ENCODE measurements around the gene MDN1. TPM values are rescaled to one million over a fixed set of nuclear protein-coding genes. Genes with fewer than 3 reads are reported as not detected.

The MDN1 gene
- polyA plus RNA-seq, 2 of the 4 experiments (the other 2 are of a cell fraction) = 6.4 to 20.5 TPM

DNA sequence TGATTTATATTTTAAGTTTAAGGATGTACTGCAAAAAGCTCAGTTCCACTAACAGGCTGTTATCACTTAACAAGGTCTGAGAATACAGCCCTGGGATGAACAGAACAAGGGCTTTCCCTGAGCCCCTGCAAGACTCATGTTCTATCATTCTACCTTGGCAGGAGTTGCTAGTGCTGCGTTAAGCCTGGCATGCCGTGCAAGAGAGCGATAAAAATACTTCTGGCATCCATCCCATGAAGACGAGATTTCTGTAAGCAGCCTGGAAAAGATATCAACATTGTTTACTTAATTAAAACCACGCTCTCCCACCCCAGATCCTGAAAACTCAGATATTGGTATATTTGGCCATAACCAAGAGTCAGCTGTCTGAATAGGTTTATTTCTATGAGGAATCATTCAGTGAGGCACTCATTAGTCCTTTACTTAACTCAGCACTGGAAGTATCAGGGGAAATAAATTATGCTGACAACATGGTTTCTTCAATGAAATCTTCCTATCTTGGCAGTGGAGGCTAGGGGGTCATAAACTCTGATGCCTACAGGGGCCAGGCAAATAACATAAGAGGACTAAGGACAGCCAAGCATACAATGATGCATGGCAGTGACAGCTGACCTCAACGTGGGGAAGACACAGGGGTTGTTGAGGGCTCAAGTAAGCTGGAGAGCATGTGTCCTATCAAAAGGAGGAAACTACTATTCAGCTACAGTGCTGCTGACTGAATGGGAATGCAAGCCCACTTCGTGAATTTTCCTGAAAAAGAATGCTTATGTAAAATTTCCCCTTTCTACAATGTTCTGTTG is 143.4 kb downstream of the MDN1 start:
- CTCF ChIA-PET = no interaction called here

DNA sequence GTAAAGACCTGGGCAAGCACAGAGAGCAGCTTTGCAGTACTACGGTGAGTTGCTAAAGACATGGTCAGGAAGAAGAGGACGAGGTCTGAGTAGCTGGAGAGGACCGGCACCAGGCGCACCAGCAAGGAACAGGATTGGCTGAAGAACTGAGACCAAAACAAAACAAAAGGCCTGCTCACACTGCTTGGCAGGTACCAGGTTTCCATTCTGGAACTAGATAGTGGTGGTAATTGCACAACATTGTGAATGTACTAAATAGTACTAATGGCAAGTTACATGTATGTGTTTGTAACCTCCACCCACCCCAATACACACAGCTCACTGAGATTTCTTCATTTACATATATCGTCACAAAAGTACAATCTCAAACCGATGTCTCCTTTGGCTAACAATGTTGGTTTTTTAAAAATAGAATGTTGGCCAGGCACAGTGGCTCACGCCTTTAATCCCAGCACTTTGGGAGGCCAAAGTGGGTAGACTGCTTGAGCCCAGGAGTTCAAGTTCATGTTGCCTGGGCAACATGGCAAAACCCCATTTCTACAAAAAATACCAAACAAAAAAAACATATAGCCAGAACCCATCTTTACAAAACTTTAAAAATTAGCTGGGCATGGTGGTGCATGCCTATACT is 148.5 kb downstream of the MDN1 start:
- H3K9me3 ChIP-seq = no peaks in the 10 kb centered on the region
- ChIA-PET POLR2A (no interaction called here), CTCF (no interaction called here)
- TF ChIP-seq HDAC2 (IDR thresholded peaks at IDR 0.05) = no peak
- no peak for TF ChIP-seq RFX5 (IDR thresholded peaks at IDR 0.05)
- no peak for TF ChIP-seq RCOR1 (IDR thresholded peaks at IDR 0.05; ENCODE audit: low read depth, low read length)
- WGBS (ENCODE audit: missing lambda C conversion rate) = 92% methylated on average over 7 of the region's 7 CpGs
- H3K4me3 ChIP-seq = no peak overlapping the region
- DNase-seq (ENCODE audit: low read depth in 1 of 2, low spot score in 1 of 2) = no peak
- no peak for ATAC-seq
- no peak overlapping the region for H3K27ac ChIP-seq
- FAIRE-seq = no peak
- H3K4me1 ChIP-seq = no peaks in the 10 kb centered on the region
- H3K4me2 ChIP-seq = no peak overlapping the region

More for the DNA sequence above, 143.4 kb downstream of the MDN1 start:
- no peak overlapping the region for H3K4me2 ChIP-seq
- DNase-seq (ENCODE audit: low read depth in 1 of 2, low spot score in 1 of 2) = no peak
- no peak overlapping the region for H3K4me3 ChIP-seq
- H3K9me3 ChIP-seq = no peaks in the 10 kb centered on the region
- no peak for FAIRE-seq
- no peak for ATAC-seq
- no peak overlapping the region for H3K27ac ChIP-seq
- TF ChIP-seq E2F6 (IDR thresholded peaks at IDR 0.05; ENCODE audit: borderline replicate concordance, low read depth) (no peak), MAFK (IDR thresholded peaks at IDR 0.05; ENCODE audit: partially characterized antibody) (peak; percentile 51)
- 84% methylated on average over 7 of the region's 7 CpGs for WGBS (ENCODE audit: missing lambda C conversion rate)
- H3K4me1 ChIP-seq = no peaks in the 10 kb centered on the region
- POLR2A ChIA-PET = no interaction called here

DNA sequence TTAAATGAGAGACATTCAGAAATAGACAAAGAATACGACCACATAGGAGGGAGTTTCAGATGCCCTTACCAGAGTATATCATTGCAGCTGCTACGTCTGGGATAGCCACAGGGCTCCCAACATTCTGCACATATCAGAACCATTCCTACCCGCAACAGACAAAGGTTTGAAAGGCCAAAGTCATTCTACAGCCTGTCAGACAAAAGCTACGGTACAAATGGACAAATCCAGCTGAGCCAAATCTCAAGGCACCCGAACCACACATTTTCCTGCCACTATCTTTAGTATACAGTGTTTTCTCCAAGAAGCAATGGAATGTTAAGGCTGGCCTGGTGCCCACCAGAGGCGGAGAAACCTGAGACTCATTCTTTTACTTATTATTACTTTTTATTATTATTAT is 150.6 kb downstream of the MDN1 start:
- FAIRE-seq (no peak), DNase-seq (ENCODE audit: low read depth in 1 of 2, low spot score in 1 of 2) (no peak), ATAC-seq (no peak)
- Histone ChIP-seq H3K4me1 (no peaks in the 10 kb centered on the region), H3K4me2 (no peak overlapping the region), H3K9me3 (no peaks in the 10 kb centered on the region), H3K27ac (no peak overlapping the region), H3K4me3 (no peak overlapping the region)
- 83% methylated on average over 6 of the region's 6 CpGs for WGBS (ENCODE audit: missing lambda C conversion rate)
- TF ChIP-seq, protein P1, sequence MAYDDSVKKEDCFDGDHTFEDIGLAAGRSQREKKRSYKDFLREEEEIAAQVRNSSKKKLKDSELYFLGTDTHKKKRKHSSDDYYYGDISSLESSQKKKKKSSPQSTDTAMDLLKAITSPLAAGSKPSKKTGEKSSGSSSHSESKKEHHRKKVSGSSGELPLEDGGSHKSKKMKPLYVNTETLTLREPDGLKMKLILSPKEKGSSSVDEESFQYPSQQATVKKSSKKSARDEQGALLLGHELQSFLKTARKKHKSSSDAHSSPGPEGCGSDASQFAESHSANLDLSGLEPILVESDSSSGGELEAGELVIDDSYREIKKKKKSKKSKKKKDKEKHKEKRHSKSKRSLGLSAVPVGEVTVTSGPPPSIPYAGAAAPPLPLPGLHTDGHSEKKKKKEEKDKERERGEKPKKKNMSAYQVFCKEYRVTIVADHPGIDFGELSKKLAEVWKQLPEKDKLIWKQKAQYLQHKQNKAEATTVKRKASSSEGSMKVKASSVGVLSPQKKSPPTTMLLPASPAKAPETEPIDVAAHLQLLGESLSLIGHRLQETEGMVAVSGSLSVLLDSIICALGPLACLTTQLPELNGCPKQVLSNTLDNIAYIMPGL (CRISPR knock-in tag; IDR thresholded peaks at IDR 0.05; ENCODE audit: borderline replicate concordance) = no peak
- TF ChIP-seq KDM1A (IDR thresholded peaks at IDR 0.05; ENCODE audit: low read depth) = no peak
- CTCF ChIA-PET = no interaction called here
- POLR2A ChIA-PET = no interaction called here

- ATAC-seq (no peak), FAIRE-seq (no peak), DNase-seq (ENCODE audit: low read depth in 1 of 2, low spot score in 1 of 2) (no peak)
- 92% methylated on average over 5 of the region's 5 CpGs for WGBS (ENCODE audit: missing lambda C conversion rate)
- H3K9me3 ChIP-seq = no peaks in the 10 kb centered on the region
- H3K4me2 ChIP-seq = no peak overlapping the region
- no peak overlapping the region for H3K27ac ChIP-seq
- POLR2A ChIA-PET = no interaction called here
- CTCF ChIA-PET = no interaction called here
- H3K4me1 ChIP-seq = no peaks in the 10 kb centered on the region
- no peak overlapping the region for H3K4me3 ChIP-seq
- TF ChIP-seq KDM5A (IDR thresholded peaks at IDR 0.05) (no peak), NFE2L2 (conservative IDR thresholded peaks at IDR 0.05; ENCODE audit: low read length) (no peak), RARB (CRISPR knock-in tag; IDR thresholded peaks at IDR 0.05) (no peak), SREBF2 (IDR thresholded peaks at IDR 0.05) (no peak), EP300 (IDR thresholded peaks at IDR 0.05) (no peak), TFCP2L1 (CRISPR knock-in tag; IDR thresholded peaks at IDR 0.05) (no peak), HDAC2 (IDR thresholded peaks at IDR 0.05) (no peak), ELK1 (IDR thresholded peaks at IDR 0.05; ENCODE audit: low read depth, low read length) (no peak), BCL3 (IDR thresholded peaks at IDR 0.05) (no peak), ZC3H11A (IDR thresholded peaks at IDR 0.05) (no peak), HOXB13 (CRISPR knock-in tag; IDR thresholded peaks at IDR 0.05; ENCODE audit: low read depth) (no peak), BHLHE40 (IDR thresholded peaks at IDR 0.05; ENCODE audit: low read depth, low read length) (no peak), MAX (IDR thresholded peaks at IDR 0.05) (no peak)
- TF ChIP-seq, protein P1 (CRISPR knock-in tag; IDR thresholded peaks at IDR 0.05; ENCODE audit: borderline replicate concordance) = no peak
- TF ChIP-seq, protein P2, sequence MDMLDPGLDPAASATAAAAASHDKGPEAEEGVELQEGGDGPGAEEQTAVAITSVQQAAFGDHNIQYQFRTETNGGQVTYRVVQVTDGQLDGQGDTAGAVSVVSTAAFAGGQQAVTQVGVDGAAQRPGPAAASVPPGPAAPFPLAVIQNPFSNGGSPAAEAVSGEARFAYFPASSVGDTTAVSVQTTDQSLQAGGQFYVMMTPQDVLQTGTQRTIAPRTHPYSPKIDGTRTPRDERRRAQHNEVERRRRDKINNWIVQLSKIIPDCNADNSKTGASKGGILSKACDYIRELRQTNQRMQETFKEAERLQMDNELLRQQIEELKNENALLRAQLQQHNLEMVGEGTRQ (IDR thresholded peaks at IDR 0.05) = no peak
These were observed 151.6 kb downstream of the MDN1 start for GRCh38 chr6:89667872-89668556.

All from A549 (cell line).